Mammary epithelial cell (primary cell): ENCODE results near the gene LRIT2.

Experiments
- EZH2 ChIP-seq: IDR thresholded peaks from 2 replicates; pipeline ENCODE4 v1.6.1; 2012; ENCODE audit warnings: low read length, inconsistent platforms, borderline replicate concordance
- TF ChIP-seq, protein P1 (sequence below), 2 donors: IDR thresholded peaks in 1 of 2; conservative IDR thresholded peaks in 1 of 2; 2 replicates each; pipeline ENCODE4 v1.5.1; 2011 to 2012; ENCODE audit warnings: inconsistent platforms in 2 of 2, low read length in 2 of 2, mild to moderate bottlenecking in 2 of 2, control low read depth in 1 of 2, low read depth in 1 of 2; ENCODE audit not compliant: insufficient read depth in 1 of 2; ENCODE audit errors: extremely low read depth in 1 of 2

DNA sequence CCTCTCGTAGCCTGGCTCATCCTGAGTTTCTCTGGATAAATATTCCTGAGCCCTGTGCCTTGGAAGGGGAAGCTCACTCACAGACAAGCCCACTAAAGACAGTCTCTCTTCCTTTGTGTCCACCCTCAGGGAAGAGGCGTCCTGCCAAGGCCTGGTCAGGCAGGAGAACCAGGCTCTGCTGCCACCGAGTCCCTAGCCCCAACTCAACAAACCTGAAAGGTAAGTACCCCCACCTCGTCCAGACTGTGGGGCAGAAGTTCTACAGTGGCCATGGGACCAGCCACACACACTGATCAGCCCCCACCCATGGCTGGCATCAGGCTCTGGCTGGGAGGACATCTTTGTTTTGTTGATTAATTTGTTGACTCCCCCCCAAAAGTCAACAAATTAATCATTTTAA is 49.0 kb downstream of the LRIT2 start:
- TF ChIP-seq, protein P1, sequence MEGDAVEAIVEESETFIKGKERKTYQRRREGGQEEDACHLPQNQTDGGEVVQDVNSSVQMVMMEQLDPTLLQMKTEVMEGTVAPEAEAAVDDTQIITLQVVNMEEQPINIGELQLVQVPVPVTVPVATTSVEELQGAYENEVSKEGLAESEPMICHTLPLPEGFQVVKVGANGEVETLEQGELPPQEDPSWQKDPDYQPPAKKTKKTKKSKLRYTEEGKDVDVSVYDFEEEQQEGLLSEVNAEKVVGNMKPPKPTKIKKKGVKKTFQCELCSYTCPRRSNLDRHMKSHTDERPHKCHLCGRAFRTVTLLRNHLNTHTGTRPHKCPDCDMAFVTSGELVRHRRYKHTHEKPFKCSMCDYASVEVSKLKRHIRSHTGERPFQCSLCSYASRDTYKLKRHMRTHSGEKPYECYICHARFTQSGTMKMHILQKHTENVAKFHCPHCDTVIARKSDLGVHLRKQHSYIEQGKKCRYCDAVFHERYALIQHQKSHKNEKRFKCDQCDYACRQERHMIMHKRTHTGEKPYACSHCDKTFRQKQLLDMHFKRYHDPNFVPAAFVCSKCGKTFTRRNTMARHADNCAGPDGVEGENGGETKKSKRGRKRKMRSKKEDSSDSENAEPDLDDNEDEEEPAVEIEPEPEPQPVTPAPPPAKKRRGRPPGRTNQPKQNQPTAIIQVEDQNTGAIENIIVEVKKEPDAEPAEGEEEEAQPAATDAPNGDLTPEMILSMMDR (conservative IDR thresholded peaks at IDR 0.05 in 1 of 2, IDR thresholded peaks at IDR 0.05 in 1 of 2; ENCODE audit: extremely low read depth in 1 of 2, insufficient read depth in 1 of 2, low read depth in 1 of 2, low read length in 2 of 2), result no peak
- no peak for TF ChIP-seq EZH2
